COLO668 (cell line): Measurements from ENCODE around the gene LEF1.

ENCODE experiments used
- DNase-seq: peaks from one replicate; lab custom pipeline; 2025; ENCODE audit not compliant: unreplicated experiment; lab: John Stamatoyannopoulos, UW

The LEF1 gene

DNA sequence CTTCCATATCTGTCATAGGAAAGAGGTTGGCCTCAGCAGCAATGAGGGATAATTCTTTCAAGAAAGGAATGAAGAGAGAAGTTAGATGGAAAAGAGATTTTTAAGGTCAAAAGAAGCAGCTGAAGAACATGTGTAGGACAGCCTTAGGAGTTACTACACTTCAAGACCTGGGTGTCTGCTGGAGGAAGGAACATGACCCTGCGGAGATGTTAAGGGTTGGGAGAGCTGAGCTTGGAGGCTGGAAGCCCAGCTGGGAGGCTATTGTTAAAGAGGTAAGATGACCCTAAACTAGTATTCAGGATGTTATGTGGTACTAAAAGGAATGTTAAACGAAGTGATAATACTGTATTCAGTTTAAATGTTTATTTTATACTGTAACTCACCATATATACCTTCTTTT lies 164.1 kb downstream of the LEF1 start:
- no peak for DNase-seq

DNA sequence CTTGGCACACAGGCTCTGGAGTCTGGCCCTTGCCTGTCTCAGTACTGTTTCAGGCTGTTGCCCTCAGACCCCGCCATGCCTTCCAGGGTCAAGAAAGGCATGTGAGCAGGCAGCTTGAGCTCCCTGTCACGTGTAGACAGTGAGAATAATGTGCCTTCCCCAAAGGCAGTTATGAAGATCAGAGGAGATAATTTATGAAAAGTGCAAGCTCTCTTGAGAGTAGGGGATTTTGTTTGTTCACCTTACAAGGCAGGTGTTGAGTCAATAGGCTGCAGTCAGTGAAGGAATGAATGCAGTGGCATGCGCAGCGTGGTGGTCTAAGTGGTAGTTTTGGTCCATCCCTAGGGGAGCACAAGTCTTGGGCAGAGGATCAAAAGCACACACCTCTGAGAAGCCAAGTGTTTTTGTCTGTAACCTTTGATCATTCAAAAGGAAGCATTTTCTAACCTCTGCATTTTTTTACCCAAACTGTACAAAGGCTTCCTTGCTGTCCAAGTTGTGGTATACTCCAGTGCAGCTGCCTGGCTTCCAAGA lies 164.7 kb downstream of the LEF1 start:
- no peak for DNase-seq

DNA sequence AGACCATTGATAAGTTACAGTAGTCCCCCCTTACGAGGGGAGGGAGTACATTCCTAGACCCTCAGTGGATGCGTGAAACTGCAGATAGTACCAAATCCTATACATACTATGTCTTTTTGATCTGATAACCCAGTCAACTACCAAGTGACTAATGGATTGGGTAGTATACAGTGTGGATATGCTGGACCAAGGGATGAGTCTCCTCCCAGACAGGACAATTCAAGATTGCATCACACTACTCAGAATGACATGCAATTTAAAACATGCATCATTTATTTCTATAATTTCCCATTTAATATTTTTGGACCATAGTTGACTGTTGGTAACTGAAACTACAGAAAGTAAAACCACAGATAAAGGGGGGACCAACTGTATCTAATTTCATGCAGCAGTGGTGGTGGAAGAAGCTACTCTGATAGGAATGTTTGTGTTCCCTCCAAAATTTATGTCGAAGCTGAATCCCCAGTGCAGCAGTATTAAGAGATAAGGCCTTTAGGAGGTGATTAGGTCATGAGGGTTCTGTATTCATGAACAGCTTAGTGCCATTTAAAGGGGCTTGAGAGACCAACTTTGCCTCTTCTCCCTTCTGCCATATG lies 167.1 kb downstream of the LEF1 start:
- DNase-seq = no peak

DNA sequence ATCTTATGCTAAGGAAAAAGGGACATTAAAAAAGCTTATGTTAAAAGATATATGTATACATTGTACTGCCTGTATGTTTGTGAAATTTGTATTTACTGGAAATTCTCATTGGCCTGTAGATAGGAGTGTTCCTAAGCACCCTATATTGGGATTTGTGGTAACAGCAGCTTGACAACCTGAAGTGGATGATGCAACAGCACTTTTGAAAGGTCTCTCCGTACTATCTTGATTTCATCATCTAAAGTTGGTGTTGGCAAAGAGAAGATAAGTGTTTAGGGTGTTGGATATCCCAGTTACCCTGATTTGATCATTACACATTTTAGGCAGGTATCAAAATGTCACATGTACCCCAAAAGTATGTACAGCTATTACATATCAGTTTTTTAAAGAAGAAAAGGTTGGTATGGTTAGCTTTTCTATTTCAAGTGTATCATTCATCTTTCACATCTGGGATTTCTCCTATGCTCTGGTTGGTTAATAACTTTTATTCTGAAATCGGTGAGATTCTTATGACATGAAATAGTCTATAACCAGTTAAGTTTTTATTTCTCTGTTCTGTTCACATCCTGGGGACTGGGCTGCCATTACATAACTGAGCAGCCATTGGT lies 168.7 kb downstream of the LEF1 start:
- DNase-seq = no peak

DNA sequence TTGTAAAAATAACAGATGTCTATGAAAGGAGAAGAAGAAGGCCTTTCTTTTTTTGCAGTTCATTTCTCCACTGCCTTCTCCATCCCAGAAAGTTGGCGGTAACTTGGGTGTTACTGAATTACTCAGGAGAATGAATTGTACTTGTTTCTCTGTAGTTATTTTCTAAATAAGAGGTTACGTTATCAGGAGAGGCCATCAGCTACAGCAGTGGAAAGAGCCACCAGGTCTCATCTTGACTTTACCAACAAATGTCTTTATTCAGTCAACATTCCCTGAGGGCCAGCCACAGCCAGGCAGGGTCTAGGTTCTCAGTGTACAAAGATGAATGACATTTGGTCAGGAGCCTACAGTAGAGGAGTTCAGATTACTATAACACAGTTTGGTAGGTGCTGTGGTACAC lies 170.9 kb downstream of the LEF1 start:
- no peak for DNase-seq
